GM21526 (cell line): ENCODE results near the gene SLCO4C1.

Experiments used
- ATAC-seq: cut with Tn5 transposase; IDR thresholded peaks from one replicate; pipeline ENCODE4 v1.9.1; 2021; ENCODE audit warnings: moderate library complexity; ENCODE audit not compliant: unreplicated experiment, low FRiP score

The SLCO4C1 gene

DNA sequence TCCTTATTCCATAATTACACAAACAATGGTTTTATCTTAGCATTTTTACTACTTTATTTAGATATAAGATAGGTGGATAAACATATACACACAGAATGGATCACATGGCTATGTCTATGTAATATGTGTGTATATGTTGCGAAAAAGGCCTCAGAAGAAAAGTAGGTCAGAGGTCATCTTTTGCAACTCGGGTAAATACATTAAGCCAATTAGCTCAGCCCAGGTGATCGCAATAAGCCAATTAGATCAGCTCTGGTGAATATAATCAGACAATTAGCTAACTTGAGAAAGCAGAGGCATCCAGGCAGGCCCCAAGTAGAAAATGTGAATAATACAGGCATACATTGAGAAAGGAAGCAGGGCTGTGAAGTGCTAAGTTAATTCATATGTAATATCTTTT is 24.3 kb downstream of the SLCO4C1 start:
- no peak for ATAC-seq

DNA sequence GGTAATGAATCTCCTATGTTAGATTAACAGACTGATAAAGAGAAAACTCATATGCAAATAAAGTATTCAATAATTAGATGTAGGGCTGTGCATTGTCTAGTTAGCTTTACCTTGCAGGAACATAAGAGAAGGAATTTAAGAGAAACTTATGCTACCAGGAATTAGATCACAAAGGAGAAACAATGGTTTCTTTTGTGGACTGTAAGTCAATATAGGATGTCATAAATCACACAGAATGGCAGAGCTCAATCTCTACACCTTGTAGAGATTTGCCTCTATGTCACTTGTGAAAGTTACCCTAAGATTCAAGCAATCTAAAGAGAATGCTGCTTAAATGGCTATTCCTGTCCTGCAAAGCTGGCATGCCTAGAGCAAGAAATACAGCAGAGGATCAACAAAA is 26.0 kb downstream of the SLCO4C1 start:
- ATAC-seq, result no peak

DNA sequence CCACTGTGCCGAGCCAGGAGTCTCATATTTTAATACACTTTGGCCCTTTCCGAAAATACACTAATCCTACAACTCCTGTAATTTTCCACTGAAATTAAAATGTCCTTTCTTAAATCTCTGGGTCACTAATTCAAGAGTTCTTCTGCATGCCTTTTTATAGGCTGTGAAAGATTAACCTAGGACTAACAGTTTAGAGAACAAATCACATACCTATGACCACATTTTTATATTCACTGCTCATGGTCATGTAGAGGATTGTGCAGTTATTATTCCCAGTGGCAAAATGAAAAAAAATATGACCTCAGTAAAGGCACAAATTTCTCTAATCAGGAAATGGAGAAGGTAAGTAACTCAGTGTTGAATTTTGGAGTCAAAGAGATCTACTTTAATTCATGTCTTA is 33.4 kb downstream of the SLCO4C1 start:
- ATAC-seq, result no peak

DNA sequence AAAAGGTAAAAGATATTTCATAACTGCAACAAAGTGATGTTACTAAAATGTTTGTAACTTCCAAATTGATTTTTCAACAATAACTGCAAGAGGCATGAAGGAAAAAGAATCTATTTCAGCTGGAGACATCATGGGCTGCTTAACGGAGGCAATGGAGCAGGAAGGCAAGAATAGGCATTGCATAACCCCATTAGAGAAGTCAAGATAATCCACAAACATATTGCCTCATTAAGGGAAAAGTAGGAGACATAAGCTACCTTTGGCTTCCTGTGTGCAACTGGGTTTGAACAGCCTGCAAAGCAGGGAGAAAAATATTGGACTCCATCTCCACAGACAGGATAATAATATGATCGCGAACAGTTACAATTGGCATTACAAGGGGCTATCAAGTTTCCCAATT is 46.7 kb downstream of the SLCO4C1 start:
- no peak for ATAC-seq

DNA sequence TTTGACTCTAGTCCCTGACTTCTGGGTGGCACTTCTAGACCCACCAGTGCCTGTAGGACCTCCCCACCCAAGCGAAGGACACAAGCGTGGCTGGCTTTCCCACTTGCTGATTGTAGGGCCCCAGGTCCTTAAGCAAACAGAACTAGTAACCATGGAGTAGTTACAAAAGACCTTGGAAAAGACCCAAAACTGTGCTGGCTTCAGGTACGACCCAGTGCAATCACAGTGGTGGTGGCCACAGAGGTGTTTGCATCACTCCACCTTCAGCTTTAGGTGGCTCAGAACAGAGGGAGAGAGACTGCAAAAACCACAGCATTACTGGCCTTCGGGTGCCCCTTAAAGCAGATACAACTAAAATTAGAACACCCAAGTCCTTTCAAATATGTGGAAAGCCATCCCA is 52.9 kb downstream of the SLCO4C1 start:
- no peak for ATAC-seq

DNA sequence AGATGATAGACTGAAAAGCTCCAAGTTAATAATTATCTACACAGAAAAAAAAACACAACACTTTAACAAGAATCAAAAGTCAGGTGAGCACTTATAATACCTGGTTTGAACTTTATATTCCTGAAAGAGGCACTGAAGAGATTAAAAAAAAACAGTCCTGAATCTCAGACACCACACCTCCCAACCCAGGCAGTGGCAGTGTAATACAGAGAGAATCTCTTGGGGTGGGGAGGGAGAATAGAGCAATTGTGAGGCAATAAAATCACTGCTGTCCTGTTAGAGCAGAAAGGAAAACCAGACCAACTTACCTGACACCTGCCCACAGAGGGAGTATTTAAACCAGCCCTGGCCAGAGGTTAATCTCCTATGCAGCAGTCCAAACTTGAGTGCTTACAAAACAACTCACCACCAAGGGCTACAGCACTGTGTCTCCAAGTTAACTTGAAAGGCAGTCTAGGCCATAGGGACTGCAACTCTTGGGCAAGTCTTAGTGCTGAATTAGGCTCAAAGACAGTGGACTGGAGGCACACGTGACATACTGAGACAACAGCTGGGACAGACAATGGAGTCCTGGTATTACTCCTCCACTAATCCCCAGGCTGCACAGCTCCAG is 54.2 kb downstream of the SLCO4C1 start:
- no peak for ATAC-seq

DNA sequence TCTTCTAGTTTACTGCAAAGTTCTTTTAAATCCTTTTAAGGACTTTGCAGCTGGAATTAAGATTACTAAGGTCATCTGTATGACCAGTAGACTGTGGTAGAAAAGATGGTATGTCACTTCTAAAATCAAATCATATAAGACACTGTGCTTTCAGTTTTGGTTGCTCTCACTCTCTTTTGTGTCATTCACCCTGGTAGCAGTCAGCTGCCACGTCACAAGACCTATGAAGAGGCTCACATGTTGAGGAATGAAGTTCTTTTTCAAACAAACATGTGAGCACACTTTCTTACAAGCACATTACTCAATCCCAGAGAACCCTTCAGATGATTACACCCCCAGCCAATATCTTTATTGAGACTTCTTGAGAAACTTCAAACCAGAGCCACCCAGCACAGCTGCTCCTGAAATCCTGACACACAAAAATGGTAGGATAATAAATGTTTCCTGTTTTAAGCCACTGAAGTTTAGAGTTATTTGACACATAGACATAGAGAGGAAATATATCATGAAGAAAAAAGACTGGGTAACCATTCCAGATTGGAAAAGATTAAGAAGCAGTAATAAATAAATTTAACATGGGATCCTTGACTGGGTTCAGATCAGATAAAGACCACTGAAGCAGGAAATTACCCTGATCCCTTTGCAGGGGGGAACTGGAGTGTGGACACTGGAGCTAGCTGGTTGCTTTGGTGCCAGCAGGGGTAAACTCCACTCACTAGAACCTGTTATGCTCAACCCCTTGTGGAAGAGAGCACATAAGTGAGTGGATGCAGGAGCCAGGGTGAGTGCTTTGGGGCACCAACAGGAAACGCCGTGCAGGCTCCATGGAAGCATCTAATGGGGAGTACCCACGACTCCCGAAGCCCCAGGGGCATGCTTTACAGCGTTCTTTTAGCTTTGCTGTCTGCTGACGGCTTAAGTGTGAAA is 64.1 kb downstream of the SLCO4C1 start:
- ATAC-seq, result peak; percentile 81

DNA sequence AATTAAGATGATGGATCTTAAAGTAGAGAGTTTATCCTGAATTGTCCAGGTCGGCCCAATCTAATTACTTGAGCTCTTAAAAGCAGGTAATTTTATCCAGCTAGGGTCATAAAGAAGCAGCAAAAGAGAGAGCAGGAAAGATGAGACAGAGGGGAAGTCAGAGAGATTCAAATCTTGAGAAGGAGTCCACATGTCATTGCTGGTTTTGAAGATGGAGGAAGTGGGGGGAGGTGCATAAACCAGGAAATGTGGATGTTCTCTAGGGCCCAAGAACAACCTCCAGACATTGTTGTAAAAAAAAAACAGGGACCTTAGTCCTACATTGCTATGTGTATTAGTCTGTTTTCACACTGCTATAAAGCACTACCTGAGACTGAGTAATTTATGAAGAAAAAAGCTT is 66.4 kb downstream of the SLCO4C1 start:
- no peak for ATAC-seq

DNA sequence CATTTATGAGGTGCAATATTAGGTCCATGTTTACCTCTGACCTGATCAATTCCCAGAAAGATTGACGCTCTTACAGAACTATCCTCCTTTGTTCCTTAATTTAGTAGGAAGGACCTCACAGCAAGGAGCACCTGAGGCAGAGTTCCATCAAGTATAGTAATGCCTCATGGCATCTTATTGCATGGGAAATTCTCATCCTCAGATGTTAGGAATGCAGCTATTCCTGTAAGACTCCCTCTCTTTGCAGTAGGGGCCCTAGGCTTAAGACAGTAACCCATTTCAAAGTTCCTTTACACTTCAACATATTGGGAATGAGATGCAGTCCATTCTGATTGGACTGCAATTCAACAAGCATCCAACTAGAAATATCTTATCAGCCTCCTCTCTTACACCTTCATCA is 69.8 kb downstream of the SLCO4C1 start:
- ATAC-seq, result no peak

DNA sequence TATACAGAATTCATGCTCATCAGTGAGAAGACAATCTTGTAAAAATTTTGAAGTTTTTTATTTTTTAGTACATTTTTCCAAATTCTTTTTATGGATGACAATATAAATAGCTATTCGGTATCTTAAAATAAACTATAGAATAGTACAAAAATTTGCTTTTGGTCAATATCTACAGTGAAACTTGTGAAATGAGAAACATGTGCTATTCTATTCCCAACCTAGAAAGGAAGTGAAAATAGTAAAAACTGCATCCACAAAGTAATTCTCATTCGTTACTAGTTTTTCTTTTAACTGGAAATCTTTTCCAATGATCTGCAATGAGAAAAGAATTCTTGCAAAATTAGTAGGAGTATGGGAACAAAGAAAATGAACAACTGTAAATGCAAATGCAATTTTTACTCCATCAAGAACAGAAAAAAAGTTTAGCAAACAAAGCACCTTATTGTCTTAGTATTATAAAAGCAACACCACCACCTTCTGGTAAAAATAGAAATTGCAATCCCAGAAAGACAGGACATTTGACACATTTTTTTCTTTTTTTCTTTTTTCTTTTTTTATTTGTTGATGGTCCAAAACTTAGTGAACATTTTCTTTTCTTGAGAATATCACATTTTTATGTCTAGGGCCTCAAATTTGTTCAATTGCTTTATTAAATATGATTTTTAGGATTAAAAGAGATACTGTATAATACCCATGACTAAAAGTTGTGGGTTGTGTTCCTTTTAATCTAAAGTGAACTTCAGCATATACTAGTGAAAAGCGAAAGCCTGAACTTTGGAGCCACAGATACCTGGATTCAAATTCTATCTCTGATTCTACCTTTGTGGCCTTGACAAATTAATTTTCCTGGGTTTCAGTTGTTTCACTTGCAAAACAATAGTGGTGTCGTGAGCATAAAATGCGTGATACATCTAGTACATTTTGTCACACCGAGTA is 72.3 kb downstream of the SLCO4C1 start:
- ATAC-seq, result peak; percentile 71

DNA sequence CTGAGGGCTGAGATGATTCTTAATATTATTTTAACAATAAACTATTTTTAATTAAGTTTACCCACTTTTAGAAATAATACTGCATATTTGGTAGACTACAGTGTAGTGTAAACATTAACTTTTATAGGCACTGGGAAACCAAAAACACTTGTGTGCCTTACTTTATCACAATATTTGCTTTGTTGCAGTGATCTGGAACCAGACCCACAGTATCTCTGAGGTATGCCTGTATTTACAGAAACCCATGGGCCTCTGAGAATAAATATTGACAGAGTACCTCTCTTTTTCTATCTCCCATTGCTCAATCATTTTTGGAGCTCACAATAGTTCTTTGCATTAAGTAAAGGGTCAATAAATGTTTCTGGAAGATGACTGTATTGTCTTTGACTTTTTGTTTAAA is 73.3 kb downstream of the SLCO4C1 start:
- no peak for ATAC-seq

DNA sequence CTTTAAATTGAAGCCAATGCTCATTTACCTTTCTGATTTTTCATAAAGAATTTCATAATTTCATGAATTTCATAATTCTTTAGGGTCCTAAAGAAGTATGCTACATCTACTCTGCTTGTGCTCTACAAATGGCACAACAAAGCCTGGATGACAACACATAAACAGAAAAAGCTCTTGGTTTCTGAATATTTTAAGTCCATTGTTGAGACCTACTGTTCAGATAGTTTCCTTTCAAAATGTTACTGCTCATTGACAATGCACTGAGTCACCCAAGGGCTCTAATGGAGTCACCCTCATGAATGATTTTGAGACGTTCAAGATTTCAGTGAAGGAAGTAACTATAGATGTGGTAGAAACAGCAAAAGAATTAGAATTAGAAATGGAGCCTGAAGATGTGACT is 74.1 kb downstream of the SLCO4C1 start:
- ATAC-seq, result no peak

DNA sequence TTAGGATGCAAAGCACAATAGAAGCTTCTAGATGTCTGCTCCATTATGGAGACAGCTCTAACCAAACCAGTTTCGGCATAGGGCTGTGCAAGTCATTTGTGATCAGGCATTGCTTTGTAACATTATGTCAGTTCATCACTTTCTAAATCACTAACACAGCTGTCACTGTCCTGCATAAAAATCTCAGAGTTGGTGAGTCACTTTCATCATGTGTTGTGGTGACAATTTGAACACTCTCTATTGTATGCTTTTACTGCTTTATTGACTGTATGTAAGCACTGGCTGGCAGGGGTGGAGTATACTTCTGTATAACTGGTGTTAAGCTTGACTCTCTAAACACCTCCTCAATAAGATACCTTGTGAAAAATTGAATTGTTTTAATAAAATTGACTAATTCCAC is 77.9 kb downstream of the SLCO4C1 start:
- ATAC-seq, result peak; percentile 94

DNA sequence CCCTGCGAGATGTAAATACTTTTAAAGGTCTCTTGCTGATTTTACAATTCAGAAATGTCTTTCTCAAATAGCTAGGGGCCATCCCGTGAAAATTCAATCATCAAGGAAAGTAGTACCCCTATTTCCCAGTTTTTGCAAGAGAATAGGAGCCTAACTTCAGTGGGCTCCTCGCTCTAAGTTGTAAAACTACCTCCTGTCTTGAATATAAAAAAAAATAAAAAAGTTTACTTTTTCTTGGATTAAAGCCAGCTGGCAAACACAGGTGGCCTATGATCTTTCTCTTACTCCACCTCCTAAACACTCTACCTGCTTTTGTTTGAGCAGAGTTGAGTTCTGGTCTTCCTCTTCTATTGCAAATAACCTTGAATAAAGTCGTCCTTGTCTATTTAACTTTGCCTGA is 79.4 kb downstream of the SLCO4C1 start:
- ATAC-seq, result no peak

DNA sequence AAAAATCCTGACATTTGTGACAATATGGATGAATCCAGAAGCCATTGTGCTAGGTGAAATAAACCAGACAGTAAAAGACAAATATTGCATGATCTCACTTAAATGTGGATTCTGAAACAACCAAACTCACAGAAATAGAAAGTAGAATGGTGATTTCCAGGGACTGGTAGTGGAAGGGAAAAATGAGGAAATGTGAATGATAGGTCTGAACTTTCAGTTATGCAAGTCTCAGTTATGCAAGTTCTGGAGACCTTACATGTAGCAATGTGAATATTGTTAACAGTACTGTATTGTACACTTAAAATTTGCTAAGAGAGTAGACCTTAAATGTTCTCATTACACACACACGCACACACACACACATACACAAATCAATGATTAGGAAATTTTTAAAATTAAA is 84.9 kb downstream of the SLCO4C1 start:
- no peak for ATAC-seq

DNA sequence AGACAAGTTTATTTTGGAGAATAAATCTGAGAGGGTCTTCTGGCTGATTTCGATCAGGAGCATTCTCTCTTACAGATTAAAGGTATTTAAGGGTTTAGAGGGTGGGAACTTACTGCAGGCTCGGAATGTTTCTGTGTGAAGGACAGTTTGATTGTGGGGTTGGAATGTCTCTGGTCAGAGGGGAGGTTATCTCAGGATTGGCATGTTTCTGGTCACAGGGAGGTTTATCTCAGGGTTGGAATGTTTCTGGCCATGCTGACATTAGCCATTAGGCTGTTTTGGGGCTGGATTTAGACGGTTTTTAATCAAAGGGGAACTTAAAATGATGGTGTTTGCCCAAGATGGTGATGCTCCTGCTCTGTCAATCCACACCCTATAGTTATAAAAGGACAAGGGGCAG is 95.2 kb downstream of the SLCO4C1 start:
- no peak for ATAC-seq

DNA sequence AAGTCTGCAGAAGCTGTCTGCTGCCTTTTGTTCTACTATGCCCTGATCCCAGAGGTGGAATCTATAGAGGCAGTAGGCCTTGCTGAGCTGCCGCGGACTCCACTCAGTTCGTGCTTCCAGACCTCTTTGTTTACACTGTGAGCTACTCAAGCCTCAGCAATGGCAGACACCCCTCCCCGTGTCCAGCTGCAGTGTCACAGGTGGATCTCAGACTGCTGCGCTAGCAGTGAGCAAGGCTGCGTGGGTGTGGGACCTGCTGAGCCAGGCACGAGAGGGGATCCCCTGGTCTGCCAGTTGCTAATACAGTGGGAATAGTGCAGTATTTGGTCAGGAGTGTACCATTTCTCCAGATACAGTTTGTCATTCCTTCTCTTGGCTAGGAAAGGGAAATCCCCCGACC is 99.6 kb downstream of the SLCO4C1 start:
- ATAC-seq, result no peak
